Colon (tissue), 2 donors: ENCODE results near the gene SPINK13.
"Not testable (repeated sequence)": the region's sequence is repeated elsewhere in the genome, so short reads cannot be mapped to it uniquely, and the experiment has no call there.

Experiments
- FAIRE-seq: peaks from 2 replicates; lab custom pipeline; 2012; peaks lifted over from hg19 to GRCh38; lab: Jason Lieb, UNC
- donor health status: control.
- donor health status: control.

Gene SPINK13

GRCh38 chr5:148268566-148268965 lies at the start of gene SPINK13:
TSS of gene SPINK13 (plus strand) at chr5:148268794. CDS start at chr5:148270073, 1,279 bp downstream.
- FAIRE-seq, result no peak

DNA sequence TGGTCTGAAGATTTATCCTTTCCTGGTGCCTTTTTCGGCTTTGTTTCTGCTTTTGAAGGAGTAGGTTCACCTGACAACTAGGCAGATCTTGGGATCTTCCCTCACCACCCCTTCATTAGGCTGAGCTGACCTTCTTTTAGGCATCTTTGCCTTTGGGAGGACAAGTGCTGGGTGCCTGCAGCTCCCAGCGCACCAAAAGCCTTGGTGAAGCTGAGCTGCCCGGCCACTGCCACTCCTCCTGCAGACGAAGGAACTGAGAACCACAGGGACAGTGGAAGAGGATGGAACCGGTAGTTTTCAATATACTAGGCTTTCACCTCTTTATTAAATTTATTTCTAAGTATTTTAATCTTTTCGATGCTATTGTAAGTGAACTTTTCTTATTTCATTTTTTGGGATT lies 47.1 kb upstream of the SPINK13 start:
- no peak for FAIRE-seq

DNA sequence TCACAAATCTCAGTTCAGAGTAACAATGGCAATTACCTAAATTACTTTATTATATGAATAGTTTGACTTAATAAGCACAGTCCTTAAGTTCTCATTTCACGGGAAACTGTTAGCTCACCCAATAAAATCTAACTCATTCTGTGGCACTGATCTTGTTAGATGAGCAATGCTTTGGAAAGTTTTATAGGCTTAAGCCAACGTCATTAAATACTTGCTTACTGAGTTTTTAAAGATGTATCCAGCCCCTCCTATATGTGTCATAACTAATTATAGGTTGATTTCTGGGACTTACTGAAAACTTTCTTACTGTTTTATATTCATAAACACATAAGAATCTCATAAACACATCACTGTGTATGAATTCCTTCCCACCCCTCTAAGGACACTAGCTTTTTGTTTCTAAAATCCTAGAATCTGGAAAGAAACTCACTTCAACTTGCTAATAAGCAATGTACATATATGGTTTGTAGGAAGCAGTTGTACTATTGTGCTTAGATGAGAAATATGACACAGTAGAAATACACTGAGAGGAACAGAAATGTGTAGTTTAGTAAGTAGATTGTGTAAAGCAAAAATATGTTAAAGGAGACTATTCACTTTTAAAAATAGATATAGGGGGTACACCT lies 44.4 kb upstream of the SPINK13 start:
- no peak for FAIRE-seq

DNA sequence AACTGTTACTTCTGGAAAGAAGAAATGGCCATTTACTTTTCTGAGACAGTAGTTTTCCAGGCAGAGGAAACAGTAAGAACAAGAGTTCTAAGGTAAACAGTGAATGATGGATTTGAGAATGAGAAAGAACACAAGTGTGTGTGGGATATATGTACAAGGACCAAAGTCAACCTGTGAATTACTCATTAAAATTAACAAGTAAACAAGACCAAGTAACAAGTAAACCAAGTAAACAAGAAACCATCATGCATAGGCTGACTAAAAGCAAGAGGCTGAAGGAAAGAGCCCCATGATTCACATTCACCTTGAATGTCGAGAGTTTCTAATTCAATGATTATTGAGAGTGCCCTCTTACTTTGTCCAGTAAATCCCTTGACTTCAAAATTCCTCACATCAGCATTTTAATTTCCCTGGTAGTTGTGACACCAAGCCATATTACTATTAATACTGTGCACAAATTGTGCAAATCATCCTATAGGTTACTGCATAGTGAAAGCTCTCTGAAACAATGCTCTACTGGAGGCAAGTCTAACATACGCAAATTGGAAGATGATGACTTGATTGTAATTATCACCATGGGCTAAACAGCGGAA lies 40.1 kb upstream of the SPINK13 start:
- no peak for FAIRE-seq

DNA sequence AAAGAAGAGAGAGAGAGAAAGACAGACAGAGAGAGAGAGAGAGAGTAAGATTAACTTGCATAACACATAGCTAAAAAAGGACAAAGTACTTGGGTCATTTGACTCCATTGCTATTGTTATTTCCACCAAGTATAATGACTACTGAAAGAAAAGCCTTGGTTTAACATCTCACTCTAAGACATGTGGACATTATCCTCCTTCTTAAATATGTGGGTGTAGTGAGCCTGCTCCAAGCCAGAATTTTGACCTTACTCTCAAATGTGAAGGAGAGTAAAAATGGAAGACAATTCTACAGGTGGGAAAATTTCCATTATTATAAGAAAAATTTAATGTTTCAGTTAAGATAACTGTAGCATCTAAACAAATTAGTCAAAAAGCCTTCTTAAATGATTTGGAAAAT lies 38.8 kb upstream of the SPINK13 start:
- FAIRE-seq, result no peak

DNA sequence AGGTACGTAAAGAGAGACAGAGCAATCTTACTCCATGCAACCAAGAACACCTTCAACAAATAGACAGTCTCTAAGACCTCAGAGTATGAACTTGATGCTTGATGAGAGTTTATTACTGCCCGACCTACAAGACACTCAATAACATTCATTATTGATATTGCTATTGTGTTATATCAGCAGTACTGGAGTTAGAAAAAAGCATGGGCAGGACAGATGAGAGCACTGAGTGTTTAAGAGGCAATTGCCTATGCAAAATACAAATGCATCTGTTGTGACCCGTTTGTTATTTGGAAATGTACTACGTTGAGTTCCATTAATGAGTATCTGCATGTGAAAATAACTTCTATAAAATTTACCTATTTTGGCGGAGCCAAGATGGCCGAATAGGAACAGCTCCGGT lies 38.4 kb upstream of the SPINK13 start:
- FAIRE-seq, result no peak

DNA sequence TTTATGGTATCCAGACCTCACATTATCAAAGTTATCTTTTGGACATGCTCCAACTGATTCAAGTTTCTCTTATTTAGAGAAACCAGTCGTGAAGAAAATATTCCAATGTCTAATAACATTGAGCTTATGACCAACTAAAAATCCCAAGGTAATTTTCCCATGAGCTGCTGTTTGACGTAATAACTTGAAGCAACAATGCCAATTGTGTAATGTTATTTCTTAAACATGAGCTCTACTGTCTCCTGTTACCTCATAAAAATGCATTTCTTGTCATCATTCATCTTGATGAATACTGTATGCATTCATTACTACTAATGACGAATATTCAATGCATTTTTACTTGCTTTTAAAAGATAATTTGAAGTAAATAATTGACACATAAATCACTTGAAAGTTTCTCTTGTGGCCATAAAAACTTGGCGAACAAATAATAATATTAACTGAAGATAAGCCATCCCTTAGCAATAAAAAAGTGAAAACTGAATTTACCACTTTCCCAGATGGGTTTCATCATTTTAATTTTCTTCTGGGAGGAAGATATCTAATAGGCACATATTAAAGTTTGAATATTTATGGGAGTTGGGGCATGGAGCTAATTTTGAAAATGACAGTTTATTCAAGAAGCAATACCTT lies 30.7 kb upstream of the SPINK13 start:
- no peak for FAIRE-seq

GRCh38 chr5:148238418-148238794 lies 30.2 kb upstream of the SPINK13 start, which contains the start of gene MARCOL:
TSS of gene MARCOL (plus strand) at chr5:148238525. CDS start at chr5:148238598, 73 bp downstream.
- no peak for FAIRE-seq

DNA sequence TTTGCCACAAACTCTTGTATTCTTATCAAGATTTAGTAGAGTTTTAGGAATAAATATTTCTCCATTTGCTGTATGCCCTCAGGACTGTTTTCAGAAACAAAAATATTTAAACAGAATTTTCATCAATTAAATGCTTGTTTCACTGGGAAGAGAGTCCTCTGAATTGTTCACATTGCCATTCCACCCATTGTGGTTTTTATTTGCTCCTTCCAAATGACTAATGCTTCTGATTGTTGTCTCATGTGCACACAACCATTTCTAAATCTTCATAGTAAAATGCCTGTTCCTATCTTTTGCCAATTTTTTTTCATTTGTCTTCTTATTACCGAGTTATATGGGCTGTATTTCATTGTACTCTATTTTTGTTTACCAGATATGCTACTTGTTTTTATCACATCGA lies 19.7 kb upstream of the SPINK13 start:
- FAIRE-seq, result no peak

DNA sequence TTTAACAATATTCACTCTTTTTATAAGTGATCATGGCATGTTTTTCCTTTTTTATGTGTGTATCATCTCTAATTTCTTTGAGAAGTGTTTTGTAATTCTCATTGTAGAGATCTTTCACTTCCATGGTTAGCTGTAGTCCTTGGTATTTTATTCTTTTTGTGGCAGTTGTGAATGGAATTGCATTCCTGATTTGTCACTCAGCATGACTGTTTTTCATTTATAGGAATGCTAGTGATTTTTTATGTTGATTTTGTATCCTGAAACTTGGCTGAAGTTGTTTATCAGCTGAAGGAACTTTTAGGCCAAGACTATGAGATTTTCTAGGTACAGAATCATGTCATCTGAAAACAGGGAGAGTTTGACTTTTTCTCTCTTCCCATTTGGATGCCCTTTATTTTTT lies 13.1 kb upstream of the SPINK13 start:
- FAIRE-seq, result no peak

- FAIRE-seq, result no peak
These were observed 9.3 kb upstream of the SPINK13 start for GRCh38 chr5:148259288-148259687.

DNA sequence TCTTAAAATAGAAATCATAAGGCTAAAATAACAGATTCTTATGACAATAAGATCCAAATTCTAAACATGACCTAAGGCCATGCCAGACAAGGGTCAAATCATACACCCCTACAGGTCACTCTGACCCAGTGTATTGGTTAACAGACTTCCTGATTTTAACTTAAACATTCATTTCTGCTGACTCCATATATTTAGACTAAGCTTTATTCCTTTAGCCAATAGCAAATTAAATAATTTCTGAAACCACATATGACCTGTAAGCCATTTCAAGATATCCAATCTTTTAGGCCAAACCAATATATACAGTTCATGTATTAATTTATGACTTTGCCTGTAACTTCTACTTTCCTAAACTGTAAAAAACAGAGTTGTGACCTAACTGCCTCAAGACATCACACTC lies 7.4 kb upstream of the SPINK13 start:
- no peak for FAIRE-seq

DNA sequence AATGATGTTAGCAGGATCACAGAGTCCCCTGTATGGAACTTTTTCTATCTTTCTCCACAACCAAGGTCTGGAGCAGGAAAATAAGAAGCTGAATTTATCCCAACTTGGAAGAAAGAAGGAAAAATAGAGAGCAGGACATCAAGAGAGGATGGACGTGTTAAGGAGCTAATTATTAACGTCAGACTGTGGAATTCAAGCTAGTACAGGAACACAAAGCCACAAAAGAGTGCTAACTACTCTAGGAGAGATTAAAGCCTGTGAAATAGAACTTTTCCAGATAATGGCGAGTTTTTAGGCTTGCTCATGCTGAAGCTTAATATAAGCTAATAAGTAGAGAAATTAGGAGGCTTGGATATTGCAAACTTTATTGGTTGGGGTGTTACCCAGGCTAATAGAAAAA lies 632 bp upstream of the SPINK13 start:
- no peak for FAIRE-seq

DNA sequence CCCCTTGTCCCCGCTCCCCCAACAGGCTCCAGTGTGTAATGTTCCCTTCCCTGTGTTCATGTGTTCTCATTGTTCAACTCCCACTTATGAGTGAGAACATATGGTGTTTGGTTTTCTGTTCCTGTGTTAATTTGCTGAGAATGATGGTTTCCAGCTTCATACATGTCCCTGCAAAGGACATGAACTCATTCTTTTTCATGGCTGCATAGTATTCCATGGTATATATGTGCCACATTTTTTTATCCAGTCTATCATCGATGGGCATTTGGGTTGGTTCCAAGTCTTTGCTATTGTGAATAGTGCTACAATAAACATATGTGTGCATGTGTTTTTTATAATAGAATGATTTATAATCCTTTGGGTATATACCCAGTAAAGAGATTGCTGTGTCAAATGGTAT lies 6.5 kb downstream of the SPINK13 start:
- not testable (repeated sequence) for FAIRE-seq

GRCh38 chr5:148280893-148281292 lies 12.3 kb downstream of the SPINK13 start:
- not testable (repeated sequence) for FAIRE-seq

DNA sequence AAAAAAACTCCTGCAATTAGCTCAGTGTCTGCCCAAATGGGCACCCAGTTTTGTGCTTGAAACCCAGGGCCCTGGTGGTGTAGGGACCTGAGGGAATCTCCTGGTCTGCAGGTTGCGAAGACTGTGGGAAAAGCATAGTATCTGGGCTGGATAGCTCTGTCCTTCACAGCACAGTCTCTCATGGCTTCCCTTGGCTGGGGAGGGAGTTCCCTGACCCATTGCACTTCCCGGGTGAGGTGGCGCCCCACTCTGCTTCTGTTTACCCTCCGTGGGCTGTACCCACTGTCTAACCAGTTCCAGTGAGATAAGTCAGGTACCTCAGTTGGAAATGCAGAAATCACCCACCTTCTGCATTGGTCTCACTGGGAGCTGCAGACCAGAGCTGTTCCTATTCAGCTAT lies 12.7 kb downstream of the SPINK13 start:
- FAIRE-seq, result not testable (repeated sequence)

DNA sequence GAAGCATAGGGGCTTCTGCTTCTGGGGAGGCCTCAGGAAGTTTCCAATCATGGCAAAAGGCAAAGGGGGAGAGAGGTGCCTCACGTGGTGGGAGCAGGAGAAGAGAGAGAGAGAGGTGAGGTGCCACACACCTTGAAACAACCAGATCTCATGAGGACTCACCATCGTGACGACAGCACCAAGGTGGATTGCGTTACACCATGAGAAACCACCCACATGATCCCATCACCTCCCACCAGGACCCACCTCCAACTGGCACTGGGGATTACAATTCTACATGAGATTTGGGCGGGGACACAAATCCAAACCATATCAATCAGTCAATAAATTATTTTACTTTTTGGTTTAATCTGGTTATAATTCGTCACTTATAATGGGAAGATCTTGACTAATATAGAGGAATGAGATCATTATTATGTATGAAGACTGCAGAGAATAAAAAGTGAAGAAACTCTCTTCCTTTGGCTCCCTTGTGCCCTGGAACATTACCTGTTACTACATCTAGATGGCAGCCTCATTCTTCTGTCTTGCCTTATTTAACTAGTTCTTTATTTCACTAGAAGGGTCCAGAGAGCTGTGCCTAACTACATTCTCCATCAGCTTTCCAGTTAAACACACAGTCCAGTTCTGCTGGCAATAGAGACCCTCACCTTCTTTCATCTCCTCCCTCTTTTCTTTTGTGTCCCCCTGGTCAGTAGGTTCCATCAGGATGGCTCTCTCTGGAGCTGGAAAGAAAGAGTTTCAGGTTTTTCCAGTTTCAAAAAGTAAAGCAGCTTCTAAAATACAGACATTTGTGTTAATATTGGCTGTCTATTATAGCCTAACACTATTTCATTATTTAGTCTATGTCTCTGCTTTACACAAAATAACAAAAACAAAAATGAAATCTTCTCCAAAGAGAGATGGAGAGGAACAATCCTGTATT lies 21.9 kb downstream of the SPINK13 start:
- no peak for FAIRE-seq

DNA sequence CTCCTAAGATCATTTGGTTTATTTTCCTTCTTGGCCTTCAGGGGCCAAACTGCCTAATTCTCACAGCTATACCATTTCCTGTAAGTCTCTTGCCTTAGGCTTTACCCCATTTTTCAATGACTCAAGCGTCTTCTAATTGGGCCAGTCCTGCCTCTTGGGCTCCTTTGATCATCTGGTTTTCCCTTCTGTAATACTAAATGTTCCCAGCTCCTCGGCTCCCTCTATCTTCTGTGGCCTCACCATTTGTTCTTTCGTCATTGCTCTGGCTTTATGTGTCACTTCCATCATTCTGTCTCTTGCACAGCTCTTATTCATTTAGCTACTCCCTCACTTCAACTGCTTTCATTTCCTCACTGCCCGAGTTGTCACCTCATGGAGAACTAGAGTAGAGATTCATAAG lies 29.1 kb downstream of the SPINK13 start:
- FAIRE-seq, result no peak

DNA sequence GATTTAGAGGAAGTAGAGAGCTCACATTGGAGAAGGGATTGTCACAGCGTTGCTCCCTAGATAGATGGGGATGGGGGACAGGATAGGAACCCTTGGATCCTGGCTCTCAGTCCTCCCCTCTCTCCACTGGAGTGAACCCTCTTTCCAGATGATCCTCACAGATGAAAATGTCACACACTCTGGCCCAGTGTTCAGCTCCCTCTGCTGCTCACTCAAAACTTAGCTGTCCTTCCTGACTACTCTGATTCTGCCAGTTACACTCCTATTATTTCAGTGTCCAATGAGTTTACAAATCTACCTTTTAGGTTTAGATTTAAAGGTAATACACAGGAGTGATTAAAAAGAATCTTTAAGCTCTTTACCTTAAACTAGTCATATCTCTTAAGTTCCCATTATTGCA lies 37.9 kb downstream of the SPINK13 start:
- no peak for FAIRE-seq

GRCh38 chr5:148309019-148309418 lies 40.4 kb downstream of the SPINK13 start:
- FAIRE-seq, result no peak

- FAIRE-seq, result no peak
These were observed 41.2 kb downstream of the SPINK13 start for GRCh38 chr5:148309746-148310145.

- FAIRE-seq, result no peak
These were observed 42.9 kb downstream of the SPINK13 start for GRCh38 chr5:148311484-148311883.

GRCh38 chr5:148312153-148312552 lies 43.6 kb downstream of the SPINK13 start, which contains the start of gene SPINK7:
TSS of gene SPINK7 (plus strand) at chr5:148312423. CDS start at chr5:148312484, 61 bp downstream.
- FAIRE-seq, result no peak
